GM18520 (cell line): ENCODE data around the gene DOK3.

Experiments used
- ATAC-seq: cut with Tn5 transposase; IDR thresholded peaks from one replicate; pipeline ENCODE4 v1.9.1; 2021; ENCODE audit not compliant: unreplicated experiment

The DOK3 gene

GRCh38 chr5:177452688-177453638, 56.7 kb downstream of the DOK3 start:
- no peak for ATAC-seq
